NCI-H345 (cell line): ENCODE data around the gene IL18R1.

Source experiments
- DNase-seq: peaks from one replicate; lab custom pipeline; 2025; lab: John Stamatoyannopoulos, UW

IL18R1 gene

GRCh38 chr2:102391565-102391964, 36.0 kb downstream of the IL18R1 start:
- no peak for DNase-seq

- DNase-seq: no peak
Observed at GRCh38 chr2:102392096-102392495, 36.5 kb downstream of the IL18R1 start.

- DNase-seq: no peak
Observed at GRCh38 chr2:102392942-102393341, 37.3 kb downstream of the IL18R1 start.

- DNase-seq: no peak
Observed at GRCh38 chr2:102396012-102396411, 40.4 kb downstream of the IL18R1 start.

- no peak for DNase-seq
Observed at GRCh38 chr2:102397209-102397608, 41.6 kb downstream of the IL18R1 start.

GRCh38 chr2:102399499-102400141, 44.0 kb downstream of the IL18R1 start:
- DNase-seq: no peak

GRCh38 chr2:102401456-102401855, 45.9 kb downstream of the IL18R1 start:
- DNase-seq: no peak

GRCh38 chr2:102401865-102402264, 46.3 kb downstream of the IL18R1 start:
- no peak for DNase-seq

GRCh38 chr2:102410952-102411351, 55.4 kb downstream of the IL18R1 start:
- no peak for DNase-seq

GRCh38 chr2:102412199-102412598, 56.6 kb downstream of the IL18R1 start:
- DNase-seq: no peak

GRCh38 chr2:102417946-102418345, 62.4 kb downstream of the IL18R1 start:
- DNase-seq: no peak

- no peak for DNase-seq
Observed at GRCh38 chr2:102418421-102418961, 62.9 kb downstream of the IL18R1 start.

- no peak for DNase-seq
Observed at GRCh38 chr2:102420290-102420689, 64.7 kb downstream of the IL18R1 start.

GRCh38 chr2:102421890-102422759, 66.5 kb downstream of the IL18R1 start:
- DNase-seq: no peak

- no peak for DNase-seq
Observed at GRCh38 chr2:102422910-102423309, 67.3 kb downstream of the IL18R1 start, which contains the start of gene IL18RAP. Gene IL18RAP, plus strand, starts transcription at chr2:102423160. Its CDS starts 118 bp downstream, at chr2:102423278.

- DNase-seq: no peak
Observed at GRCh38 chr2:102423368-102423767, 67.8 kb downstream of the IL18R1 start.

- DNase-seq: no peak
Observed at GRCh38 chr2:102424754-102425153, 69.2 kb downstream of the IL18R1 start.

- no peak for DNase-seq
Observed at GRCh38 chr2:102425441-102426132, 70.0 kb downstream of the IL18R1 start.

GRCh38 chr2:102427249-102427648, 71.7 kb downstream of the IL18R1 start:
- no peak for DNase-seq

GRCh38 chr2:102428573-102428972, 73.0 kb downstream of the IL18R1 start:
- DNase-seq: no peak

- DNase-seq: no peak
Observed at GRCh38 chr2:102432386-102432785, 76.8 kb downstream of the IL18R1 start.

GRCh38 chr2:102433973-102434654, 78.5 kb downstream of the IL18R1 start:
- DNase-seq: no peak
